ENCODE results near the gene MVB12A.

Gene MVB12A

DNA sequence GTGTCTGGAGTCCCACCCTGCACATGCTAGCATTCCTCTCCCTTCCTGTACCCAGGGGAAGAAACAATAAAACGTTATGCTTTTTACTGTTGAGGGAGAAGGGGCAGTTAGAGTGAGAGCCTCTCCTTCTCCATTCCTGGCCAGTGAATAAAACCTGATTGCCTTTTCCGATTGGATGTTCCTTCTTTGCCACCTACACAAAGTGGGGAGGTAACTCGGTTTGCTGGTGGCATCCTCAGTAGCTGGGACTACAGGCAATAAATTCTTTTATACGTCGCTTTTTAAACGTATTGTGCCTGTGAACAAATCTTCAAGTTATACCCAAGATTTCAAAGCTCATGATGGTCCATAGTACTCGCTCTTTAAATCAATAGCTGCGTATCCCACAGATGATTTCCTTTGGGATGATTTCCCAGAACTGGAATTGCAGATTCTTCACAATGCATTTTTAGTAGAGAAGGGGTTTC is 660 bp upstream of the MVB12A start:
- in situ Hi-C loops (cut with HindIII; ENCODE audit: low pct_ligation_motif_present, low sequenced_read_pairs) = no loop called here
- Histone ChIP-seq H3K36me3 (replicated peaks) (no peaks in the 10 kb centered on the region), H3K27me3 (replicated peaks) (peaks cover under 1% of the 10 kb centered on the region), H3K27ac (peak overlapping the region; percentile 35), H3K4me3 (ENCODE audit: low read depth, low read length) (peak overlapping the region; percentile 52)
- TF ChIP-seq, protein P1, sequence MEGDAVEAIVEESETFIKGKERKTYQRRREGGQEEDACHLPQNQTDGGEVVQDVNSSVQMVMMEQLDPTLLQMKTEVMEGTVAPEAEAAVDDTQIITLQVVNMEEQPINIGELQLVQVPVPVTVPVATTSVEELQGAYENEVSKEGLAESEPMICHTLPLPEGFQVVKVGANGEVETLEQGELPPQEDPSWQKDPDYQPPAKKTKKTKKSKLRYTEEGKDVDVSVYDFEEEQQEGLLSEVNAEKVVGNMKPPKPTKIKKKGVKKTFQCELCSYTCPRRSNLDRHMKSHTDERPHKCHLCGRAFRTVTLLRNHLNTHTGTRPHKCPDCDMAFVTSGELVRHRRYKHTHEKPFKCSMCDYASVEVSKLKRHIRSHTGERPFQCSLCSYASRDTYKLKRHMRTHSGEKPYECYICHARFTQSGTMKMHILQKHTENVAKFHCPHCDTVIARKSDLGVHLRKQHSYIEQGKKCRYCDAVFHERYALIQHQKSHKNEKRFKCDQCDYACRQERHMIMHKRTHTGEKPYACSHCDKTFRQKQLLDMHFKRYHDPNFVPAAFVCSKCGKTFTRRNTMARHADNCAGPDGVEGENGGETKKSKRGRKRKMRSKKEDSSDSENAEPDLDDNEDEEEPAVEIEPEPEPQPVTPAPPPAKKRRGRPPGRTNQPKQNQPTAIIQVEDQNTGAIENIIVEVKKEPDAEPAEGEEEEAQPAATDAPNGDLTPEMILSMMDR (IDR thresholded peaks at IDR 0.05; ENCODE audit: low read depth, low read length, missing control alignments) = no peak
- DNase-seq = no peak

DNA sequence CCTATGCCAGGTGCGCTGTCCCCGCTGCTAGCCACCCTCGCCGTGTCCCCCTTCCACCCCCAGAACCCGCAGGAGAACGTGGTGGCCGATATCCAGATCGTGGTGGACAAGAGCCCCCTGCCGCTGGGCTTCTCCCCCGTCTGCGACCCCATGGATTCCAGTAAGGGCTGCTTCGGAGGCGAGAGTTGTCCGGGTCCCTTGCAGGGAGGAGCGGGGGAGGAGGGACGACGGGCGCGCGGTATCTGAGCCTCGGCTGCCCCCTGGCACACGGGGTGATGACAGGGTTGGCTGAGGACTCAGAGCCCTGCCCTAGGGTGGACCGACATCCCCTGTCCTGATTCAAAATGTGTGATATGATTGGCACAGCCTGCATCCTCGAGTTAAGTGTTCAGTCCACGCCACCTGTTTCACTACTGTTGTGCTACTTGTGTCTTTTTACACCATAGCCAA is 653 bp downstream of the MVB12A start:
- peak overlapping the region; percentile 77 for H3K4me3 ChIP-seq (ENCODE audit: low read depth, low read length)
- TF ChIP-seq, protein P1 (IDR thresholded peaks at IDR 0.05; ENCODE audit: low read depth, low read length, missing control alignments) = peak; percentile 19
- no peaks in the 10 kb centered on the region for H3K36me3 ChIP-seq (replicated peaks)
- in situ Hi-C loops (cut with HindIII; ENCODE audit: low pct_ligation_motif_present, low sequenced_read_pairs) = no loop called here
- H3K27ac ChIP-seq = no peak overlapping the region
- DNase-seq = no peak
- H3K27me3 ChIP-seq (replicated peaks) = no peaks in the 10 kb centered on the region

DNA sequence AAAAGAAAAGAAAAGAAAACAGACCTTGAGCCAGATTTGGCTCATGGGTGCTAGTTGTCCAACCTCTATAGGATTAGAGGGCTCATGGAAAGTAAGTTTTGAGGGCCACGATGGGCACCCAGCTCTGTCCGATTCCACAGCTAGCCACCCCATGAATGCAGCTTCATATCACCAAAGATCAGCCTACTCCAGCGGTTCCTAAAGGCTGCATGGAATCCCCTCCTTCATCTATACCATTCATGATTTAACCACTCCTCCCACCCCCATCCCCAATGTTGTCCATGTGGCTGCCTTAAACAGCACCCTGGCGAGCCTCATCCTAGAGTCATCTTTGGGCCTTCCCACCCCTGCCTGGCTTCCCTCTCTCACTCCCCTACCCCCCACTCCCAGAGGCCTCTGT is 2.1 kb downstream of the MVB12A start:
- in situ Hi-C loops (cut with HindIII; ENCODE audit: low pct_ligation_motif_present, low sequenced_read_pairs) = no loop called here
- Histone ChIP-seq H3K36me3 (replicated peaks) (no peaks in the 10 kb centered on the region), H3K27me3 (replicated peaks) (no peaks in the 10 kb centered on the region), H3K27ac (no peak overlapping the region), H3K4me3 (ENCODE audit: low read depth, low read length) (no peak overlapping the region)
- no peak for DNase-seq
- TF ChIP-seq, protein P1 (IDR thresholded peaks at IDR 0.05; ENCODE audit: low read depth, low read length, missing control alignments) = no peak

DNA sequence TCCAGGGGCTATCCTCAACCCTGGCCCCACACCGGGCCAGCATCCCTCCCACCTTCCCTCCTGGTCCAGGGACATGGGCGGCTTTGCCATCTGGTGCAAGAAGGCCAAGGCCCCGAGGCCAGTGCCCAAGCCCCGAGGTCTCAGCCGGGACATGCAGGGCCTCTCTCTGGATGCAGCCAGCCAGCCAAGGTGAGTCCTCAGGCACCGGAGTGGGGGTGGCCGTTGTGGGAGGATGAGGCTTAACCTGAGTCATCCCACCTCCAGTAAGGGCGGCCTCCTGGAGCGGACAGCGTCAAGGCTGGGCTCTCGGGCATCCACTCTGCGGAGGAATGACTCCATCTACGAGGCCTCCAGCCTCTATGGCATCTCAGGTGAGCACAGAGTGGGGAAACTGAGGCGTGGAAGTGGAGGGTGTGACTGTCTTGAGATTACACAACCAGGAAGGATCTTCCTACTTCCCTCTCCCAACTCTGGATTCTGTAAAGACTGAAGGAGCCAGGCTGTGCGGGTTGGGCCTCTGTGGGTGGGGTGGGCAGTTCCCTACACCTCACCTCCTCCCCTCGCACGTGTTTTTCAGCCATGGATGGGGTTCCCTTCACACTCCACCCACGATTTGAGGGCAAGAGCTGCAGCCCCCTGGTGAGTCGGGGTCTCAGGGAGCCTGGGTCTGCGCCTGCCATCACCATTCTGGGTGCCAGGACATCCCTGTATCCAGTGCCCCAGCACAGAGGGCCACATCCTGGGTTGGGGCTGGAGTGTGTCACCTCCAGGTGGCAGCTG is 3.8 kb downstream of the MVB12A start:
- no peaks in the 10 kb centered on the region for H3K27me3 ChIP-seq (replicated peaks)
- no peak overlapping the region for H3K27ac ChIP-seq
- no peak overlapping the region for H3K4me3 ChIP-seq (ENCODE audit: low read depth, low read length)
- in situ Hi-C loops (cut with HindIII; ENCODE audit: low pct_ligation_motif_present, low sequenced_read_pairs) = no loop called here
- TF ChIP-seq, protein P1 (IDR thresholded peaks at IDR 0.05; ENCODE audit: low read depth, low read length, missing control alignments) = no peak
- DNase-seq = no peak
- no peaks in the 10 kb centered on the region for H3K36me3 ChIP-seq (replicated peaks)

DNA sequence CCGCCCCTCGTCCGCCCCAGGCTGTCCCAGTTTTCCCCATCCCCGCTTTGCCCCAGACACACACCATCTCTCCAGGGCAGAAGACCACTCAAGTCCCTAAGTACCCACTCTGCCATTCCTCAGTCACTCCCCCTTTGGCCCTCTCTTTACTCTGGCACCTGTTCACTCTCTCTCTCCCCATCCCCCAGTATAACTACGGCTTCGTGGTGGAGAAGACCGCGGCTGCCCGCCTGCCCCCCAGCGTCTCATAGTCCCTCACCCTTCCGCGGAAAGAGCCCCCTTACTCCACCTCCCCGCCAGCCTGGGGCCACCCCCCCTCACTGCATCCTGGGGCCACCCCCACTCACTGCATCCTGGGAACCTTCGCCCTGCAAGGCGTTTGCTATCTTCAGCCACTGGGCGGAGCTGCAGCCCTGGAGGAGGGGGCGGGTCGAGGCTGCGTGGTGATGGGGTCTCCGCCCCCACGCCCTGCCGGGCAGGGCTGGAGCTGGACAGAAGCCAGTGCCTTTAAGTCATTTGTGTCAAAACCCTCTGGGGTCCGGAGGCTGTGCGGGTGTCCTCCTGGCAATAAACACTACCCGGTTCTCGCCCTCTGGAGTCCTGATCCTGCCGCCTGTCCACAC is 5.0 kb downstream of the MVB12A start:
- TF ChIP-seq, protein P1 (IDR thresholded peaks at IDR 0.05; ENCODE audit: low read depth, low read length, missing control alignments) = peak; percentile 76
- Histone ChIP-seq H3K27ac (no peak overlapping the region), H3K27me3 (replicated peaks) (no peaks in the 10 kb centered on the region), H3K36me3 (replicated peaks) (no peaks in the 10 kb centered on the region), H3K4me3 (ENCODE audit: low read depth, low read length) (no peak overlapping the region)
- in situ Hi-C loops (cut with HindIII; ENCODE audit: low pct_ligation_motif_present, low sequenced_read_pairs) = no loop called here
- DNase-seq = peak; percentile 24

Data from brain microvascular endothelial cell (primary cell).